HG03432 (cell line): ENCODE results near the gene CTSA.
"Not testable (repeated sequence)": the region's sequence is repeated elsewhere in the genome, so short reads cannot be mapped to it uniquely, and the experiment has no call there.

Experiments
- ATAC-seq: cut with Tn5 transposase; IDR thresholded peaks from one replicate; pipeline ENCODE4 v1.9.1; 2021; ENCODE audit warnings: mild to moderate bottlenecking, moderate library complexity; ENCODE audit not compliant: unreplicated experiment

Gene CTSA

GRCh38 chr20:45911486-45912343 is 20.6 kb downstream of the CTSA start, which contains the start of gene PLTP:
PLTP (minus strand) TSS chr20:45912155; CDS start chr20:45911452, 703 bp downstream.
- ATAC-seq, result no peak

GRCh38 chr20:45912344-45912682 is 21.2 kb downstream of the CTSA start:
- ATAC-seq, result no peak

- ATAC-seq, result no peak
Observed at GRCh38 chr20:45913116-45913515, 22.0 kb downstream of the CTSA start.

- ATAC-seq, result no peak
Observed at GRCh38 chr20:45917790-45918141, 26.6 kb downstream of the CTSA start.

- ATAC-seq, result no peak
Observed at GRCh38 chr20:45918182-45918737, 27.1 kb downstream of the CTSA start.

- no peak for ATAC-seq
Observed at GRCh38 chr20:45918779-45919537, 27.8 kb downstream of the CTSA start.

- ATAC-seq, result no peak
Observed at GRCh38 chr20:45919542-45920399, 28.6 kb downstream of the CTSA start.

- ATAC-seq, result no peak
Observed at GRCh38 chr20:45920462-45921336, 29.6 kb downstream of the CTSA start.

- ATAC-seq, result no peak
Observed at GRCh38 chr20:45921337-45922189, 30.4 kb downstream of the CTSA start.

- no peak for ATAC-seq
Observed at GRCh38 chr20:45924391-45925261, 33.5 kb downstream of the CTSA start.

GRCh38 chr20:45925821-45926506 is 34.8 kb downstream of the CTSA start:
- ATAC-seq, result no peak

GRCh38 chr20:45926731-45927070 is 35.6 kb downstream of the CTSA start:
- ATAC-seq, result no peak

- ATAC-seq, result no peak
Observed at GRCh38 chr20:45927071-45927878, 36.1 kb downstream of the CTSA start.

- ATAC-seq, result not testable (repeated sequence)
Observed at GRCh38 chr20:45931680-45932079, 40.5 kb downstream of the CTSA start.

GRCh38 chr20:45933266-45934045 is 42.3 kb downstream of the CTSA start:
- no peak for ATAC-seq

GRCh38 chr20:45934046-45934585 is 43.0 kb downstream of the CTSA start:
- ATAC-seq, result peak; percentile 29
